ENCODE measurements around the gene VN1R4.
"Not testable (repeated sequence)": the region's sequence is repeated elsewhere in the genome, so short reads cannot be mapped to it uniquely, and the experiment has no call there.

The VN1R4 gene

GRCh38 chr19:53267623-53268022 is at the start of gene VN1R4:
Gene VN1R4, minus strand, starts transcription at chr19:53267723. Its CDS starts 58 bp downstream, at chr19:53267665.
- not testable (repeated sequence) for H3K4me3 Mint-ChIP-seq; H3K27ac Mint-ChIP-seq; H3K4me1 Mint-ChIP-seq (ENCODE audit: low read depth)
- Mint-ChIP-seq H3K27me3 (peaks cover 16% of the 10 kb centered on the region), H3K36me3 (peaks cover 19% of the 10 kb centered on the region), H3K9me3 (ENCODE audit: low read depth) (peaks cover 51% of the 10 kb centered on the region)

- Mint-ChIP-seq H3K9me3 (ENCODE audit: low read depth) (peaks cover 35% of the 10 kb centered on the region), H3K27ac (no peak overlapping the region), H3K36me3 (peaks cover 11% of the 10 kb centered on the region), H3K4me1 (ENCODE audit: low read depth) (no peaks in the 10 kb centered on the region), H3K27me3 (peaks cover 33% of the 10 kb centered on the region), H3K4me3 (no peak overlapping the region)
These were observed 44.4 kb upstream of the VN1R4 start for GRCh38 chr19:53311897-53312296.

- H3K4me1 Mint-ChIP-seq (ENCODE audit: low read depth) = no peaks in the 10 kb centered on the region
- peaks cover 33% of the 10 kb centered on the region for H3K9me3 Mint-ChIP-seq (ENCODE audit: low read depth)
- H3K27me3 Mint-ChIP-seq = peaks cover 36% of the 10 kb centered on the region
- H3K27ac Mint-ChIP-seq = no peak overlapping the region
- H3K36me3 Mint-ChIP-seq = peaks cover 17% of the 10 kb centered on the region
- H3K4me3 Mint-ChIP-seq = no peak overlapping the region
These were observed 43.5 kb upstream of the VN1R4 start for GRCh38 chr19:53311044-53311443.

- Mint-ChIP-seq H3K4me3 (no peak overlapping the region), H3K4me1 (ENCODE audit: low read depth) (no peaks in the 10 kb centered on the region), H3K27me3 (peaks cover 33% of the 10 kb centered on the region), H3K27ac (no peak overlapping the region), H3K9me3 (ENCODE audit: low read depth) (peaks cover 26% of the 10 kb centered on the region), H3K36me3 (peaks cover 17% of the 10 kb centered on the region)
These were observed 40.9 kb upstream of the VN1R4 start for GRCh38 chr19:53308339-53308811.

GRCh38 chr19:53301341-53301740 is 33.8 kb upstream of the VN1R4 start:
- peaks cover 14% of the 10 kb centered on the region for H3K36me3 Mint-ChIP-seq
- not testable (repeated sequence) for H3K4me1 Mint-ChIP-seq (ENCODE audit: low read depth); H3K27me3 Mint-ChIP-seq; H3K4me3 Mint-ChIP-seq; H3K9me3 Mint-ChIP-seq (ENCODE audit: low read depth); H3K27ac Mint-ChIP-seq

- no peaks in the 10 kb centered on the region for H3K27me3 Mint-ChIP-seq
- peaks cover 10% of the 10 kb centered on the region for H3K9me3 Mint-ChIP-seq (ENCODE audit: low read depth)
- no peak overlapping the region for H3K27ac Mint-ChIP-seq
- peaks cover 6% of the 10 kb centered on the region for H3K36me3 Mint-ChIP-seq
- H3K4me3 Mint-ChIP-seq = no peak overlapping the region
- no peaks in the 10 kb centered on the region for H3K4me1 Mint-ChIP-seq (ENCODE audit: low read depth)
These were observed 27.4 kb upstream of the VN1R4 start for GRCh38 chr19:53294786-53295441.

- peaks cover 8% of the 10 kb centered on the region for H3K36me3 Mint-ChIP-seq
- H3K9me3 Mint-ChIP-seq (ENCODE audit: low read depth) = peaks cover 3% of the 10 kb centered on the region
- no peaks in the 10 kb centered on the region for H3K27me3 Mint-ChIP-seq
- H3K27ac Mint-ChIP-seq = no peak overlapping the region
- H3K4me1 Mint-ChIP-seq (ENCODE audit: low read depth) = no peaks in the 10 kb centered on the region
- no peak overlapping the region for H3K4me3 Mint-ChIP-seq
These were observed 23.4 kb upstream of the VN1R4 start for GRCh38 chr19:53290758-53291549.

GRCh38 chr19:53285087-53285486 is 17.6 kb upstream of the VN1R4 start:
- Mint-ChIP-seq H3K36me3 (peaks cover 6% of the 10 kb centered on the region), H3K4me1 (ENCODE audit: low read depth) (no peaks in the 10 kb centered on the region), H3K4me3 (no peak overlapping the region), H3K9me3 (ENCODE audit: low read depth) (no peaks in the 10 kb centered on the region), H3K27me3 (no peaks in the 10 kb centered on the region), H3K27ac (no peak overlapping the region)

GRCh38 chr19:53281947-53282346 is 14.4 kb upstream of the VN1R4 start:
- H3K36me3 Mint-ChIP-seq; H3K27me3 Mint-ChIP-seq; H3K4me1 Mint-ChIP-seq (ENCODE audit: low read depth); H3K27ac Mint-ChIP-seq; H3K4me3 Mint-ChIP-seq: not testable (repeated sequence)
- H3K9me3 Mint-ChIP-seq (ENCODE audit: low read depth) = peaks cover 15% of the 10 kb centered on the region

GRCh38 chr19:53275480-53275879 is 8.0 kb upstream of the VN1R4 start:
- no peak overlapping the region for H3K4me3 Mint-ChIP-seq
- H3K27me3 Mint-ChIP-seq = peaks cover 9% of the 10 kb centered on the region
- H3K27ac Mint-ChIP-seq = no peak overlapping the region
- peaks cover 18% of the 10 kb centered on the region for H3K36me3 Mint-ChIP-seq
- H3K9me3 Mint-ChIP-seq (ENCODE audit: low read depth) = peaks cover 53% of the 10 kb centered on the region
- H3K4me1 Mint-ChIP-seq (ENCODE audit: low read depth) = no peaks in the 10 kb centered on the region

- no peak overlapping the region for H3K27ac Mint-ChIP-seq
- no peaks in the 10 kb centered on the region for H3K4me1 Mint-ChIP-seq (ENCODE audit: low read depth)
- peaks cover 21% of the 10 kb centered on the region for H3K36me3 Mint-ChIP-seq
- peaks cover 5% of the 10 kb centered on the region for H3K27me3 Mint-ChIP-seq
- H3K4me3 Mint-ChIP-seq = no peak overlapping the region
- H3K9me3 Mint-ChIP-seq (ENCODE audit: low read depth) = peaks cover 43% of the 10 kb centered on the region
These were observed 4.5 kb upstream of the VN1R4 start for GRCh38 chr19:53272044-53272443.

GRCh38 chr19:53269861-53270260 is 2.3 kb upstream of the VN1R4 start:
- Mint-ChIP-seq H3K27me3 (peaks cover 15% of the 10 kb centered on the region), H3K36me3 (peaks cover 17% of the 10 kb centered on the region), H3K9me3 (ENCODE audit: low read depth) (peaks cover 46% of the 10 kb centered on the region)
- H3K4me1 Mint-ChIP-seq (ENCODE audit: low read depth); H3K27ac Mint-ChIP-seq; H3K4me3 Mint-ChIP-seq: not testable (repeated sequence)

- H3K4me1 Mint-ChIP-seq (ENCODE audit: low read depth); H3K27me3 Mint-ChIP-seq; H3K4me3 Mint-ChIP-seq; H3K27ac Mint-ChIP-seq: not testable (repeated sequence)
- Mint-ChIP-seq H3K9me3 (ENCODE audit: low read depth) (peaks cover 23% of the 10 kb centered on the region), H3K36me3 (peaks cover 22% of the 10 kb centered on the region)
These were observed 9.7 kb downstream of the VN1R4 start, which contains the start of gene VN1R2 for GRCh38 chr19:53257715-53258342. Gene VN1R2, plus strand, starts transcription at chr19:53258292. Its CDS starts 84 bp downstream, at chr19:53258376.

GRCh38 chr19:53254411-53255341 is 12.8 kb downstream of the VN1R4 start, which contains the start of gene ZNF677:
Gene ZNF677, minus strand, starts transcription at chr19:53254873. Its CDS starts 3,323 bp downstream, at chr19:53251550.
- Mint-ChIP-seq H3K4me1 (ENCODE audit: low read depth) (peaks cover 10% of the 10 kb centered on the region), H3K36me3 (peaks cover 43% of the 10 kb centered on the region), H3K27ac (no peak within 1 kb of the TSS), H3K4me3 (peak within 1 kb of the TSS; percentile 89), H3K9me3 (ENCODE audit: low read depth) (peaks cover 38% of the 10 kb centered on the region), H3K27me3 (peaks cover 4% of the 10 kb centered on the region)
